G401 (cell line): ENCODE results near the gene FOXP1. TPM values are rescaled to one million over a fixed set of nuclear protein-coding genes. Genes with fewer than 3 reads are reported as not detected.

Experiments
- DNase-seq: peaks from one replicate; pipeline ENCODE4 v3.0.0-alpha.2; 2015; ENCODE audit warnings: low spot score
- in situ Hi-C: cut with HindIII; loops from 2 replicates; pipeline ENCODE4 v1.10.0; 2016; ENCODE audit warnings: low sequenced_read_pairs, mixed read lengths
- total RNA-seq: library from RNA; depleted of rRNA; stranded (reverse); fragments of >200 nt; shearing (Covaris generic); gene quantifications from 2 replicates; pipeline ENCODE4 v1.2.3, GENCODE V29; 2014

FOXP1 gene
- total RNA-seq, 1 experiment from 2014 or later: 9.7 TPM

- in situ Hi-C loops: no loop called here
These were observed 295.1 kb downstream of the FOXP1 start for GRCh38 chr3:71288269-71288930.

DNA sequence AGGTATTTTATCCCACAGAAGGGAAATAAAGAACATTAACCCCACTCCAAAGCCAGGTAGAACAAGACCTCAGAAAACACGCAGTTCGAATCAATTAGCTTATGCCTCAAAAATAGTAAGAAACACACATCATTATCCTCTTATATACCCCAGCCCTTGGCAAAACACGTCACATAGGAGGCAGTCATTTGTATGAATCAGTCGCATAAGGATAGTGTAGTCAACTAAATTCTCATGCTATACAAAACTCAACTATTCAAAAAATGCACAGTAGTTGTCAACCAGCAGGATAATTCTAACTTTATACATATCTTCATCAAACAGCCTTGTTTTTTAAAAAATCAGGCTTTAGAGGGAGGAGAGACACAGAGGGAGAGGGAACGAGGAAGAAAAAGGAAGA lies 298.4 kb downstream of the FOXP1 start:
- no peak for DNase-seq
- in situ Hi-C loops: no loop called here

More at GRCh38 chr3:71288269-71288930, 295.1 kb downstream of the FOXP1 start:
- no peak for DNase-seq

GRCh38 chr3:71282976-71283375 lies 300.6 kb downstream of the FOXP1 start:
- in situ Hi-C loops: no loop called here
- no peak for DNase-seq

- in situ Hi-C loops: no loop called here
- no peak for DNase-seq
These were observed 302.2 kb downstream of the FOXP1 start for GRCh38 chr3:71281280-71281679.

- no peak for DNase-seq
- in situ Hi-C loops: no loop called here
These were observed 306.2 kb downstream of the FOXP1 start for GRCh38 chr3:71277341-71277740.

DNA sequence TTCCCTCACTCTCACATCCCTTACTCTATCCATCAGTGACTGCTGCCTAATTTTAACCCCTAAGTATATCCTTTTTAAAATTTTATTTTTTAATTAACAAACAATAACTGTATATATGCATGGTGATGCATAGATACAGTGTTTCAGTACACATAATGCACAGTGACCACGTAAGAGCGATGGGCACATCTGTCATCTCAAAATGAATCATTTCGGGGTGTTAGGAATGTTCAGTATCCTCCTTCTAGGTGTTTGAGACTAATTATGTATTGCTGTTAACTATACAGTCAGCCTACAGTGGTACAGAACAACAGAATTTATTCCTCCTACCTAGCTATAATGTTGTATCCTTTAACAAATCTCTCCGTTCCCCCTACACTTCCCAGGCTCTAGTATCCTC lies 307.0 kb downstream of the FOXP1 start:
- in situ Hi-C loops: no loop called here
- no peak for DNase-seq

- no peak for DNase-seq
- in situ Hi-C loops: no loop called here
These were observed 310.1 kb downstream of the FOXP1 start for GRCh38 chr3:71273453-71273852.

GRCh38 chr3:71271596-71271995 lies 311.9 kb downstream of the FOXP1 start:
- no peak for DNase-seq
- in situ Hi-C loops: no loop called here

- DNase-seq: no peak
- in situ Hi-C loops: no loop called here
These were observed 313.6 kb downstream of the FOXP1 start for GRCh38 chr3:71269906-71270305.

DNA sequence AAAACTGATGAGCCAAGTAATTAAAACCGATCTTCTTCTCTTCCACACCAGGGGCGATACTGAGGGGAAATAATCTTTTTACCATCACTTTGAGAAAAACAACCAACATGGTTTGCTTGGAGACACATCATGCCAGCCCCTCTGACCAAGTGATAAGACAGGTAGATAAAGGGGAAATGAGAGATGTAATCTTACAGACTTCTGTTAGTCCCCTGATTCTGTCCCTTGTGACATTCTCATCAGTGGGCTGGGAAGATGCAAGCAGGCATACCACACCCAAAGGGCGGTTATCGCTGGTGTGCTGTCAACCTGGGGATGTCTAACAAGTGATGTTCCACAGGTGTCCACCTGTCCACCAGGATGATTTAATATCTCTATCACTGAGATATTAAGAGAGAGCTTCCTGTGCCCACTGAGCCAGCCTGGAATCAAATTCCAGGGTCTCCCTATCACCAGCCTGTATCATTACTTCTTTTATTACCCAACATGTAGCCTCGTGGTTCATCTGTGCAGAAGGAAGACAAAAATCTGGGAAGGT lies 315.0 kb downstream of the FOXP1 start:
- in situ Hi-C loops: no loop called here
- no peak for DNase-seq

DNA sequence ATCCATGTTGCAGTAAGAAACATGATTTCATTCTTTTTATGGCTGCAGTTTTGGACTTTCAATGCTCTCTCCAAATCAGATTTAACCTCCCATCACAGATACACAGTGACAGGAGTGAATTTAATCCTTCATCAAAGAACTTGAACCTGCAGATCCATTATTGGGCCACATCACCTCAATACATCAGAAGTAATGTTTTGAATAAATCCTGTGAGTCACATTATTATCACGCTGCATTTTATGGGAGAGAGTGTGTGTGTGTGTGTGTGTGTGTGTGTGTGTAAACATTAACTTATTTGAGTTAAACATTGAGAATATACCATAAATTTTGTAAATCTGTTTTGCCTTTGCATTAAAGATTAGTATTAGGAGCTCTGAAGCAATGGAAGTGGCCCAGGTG lies 316.7 kb downstream of the FOXP1 start:
- in situ Hi-C loops: no loop called here
- DNase-seq: no peak

DNA sequence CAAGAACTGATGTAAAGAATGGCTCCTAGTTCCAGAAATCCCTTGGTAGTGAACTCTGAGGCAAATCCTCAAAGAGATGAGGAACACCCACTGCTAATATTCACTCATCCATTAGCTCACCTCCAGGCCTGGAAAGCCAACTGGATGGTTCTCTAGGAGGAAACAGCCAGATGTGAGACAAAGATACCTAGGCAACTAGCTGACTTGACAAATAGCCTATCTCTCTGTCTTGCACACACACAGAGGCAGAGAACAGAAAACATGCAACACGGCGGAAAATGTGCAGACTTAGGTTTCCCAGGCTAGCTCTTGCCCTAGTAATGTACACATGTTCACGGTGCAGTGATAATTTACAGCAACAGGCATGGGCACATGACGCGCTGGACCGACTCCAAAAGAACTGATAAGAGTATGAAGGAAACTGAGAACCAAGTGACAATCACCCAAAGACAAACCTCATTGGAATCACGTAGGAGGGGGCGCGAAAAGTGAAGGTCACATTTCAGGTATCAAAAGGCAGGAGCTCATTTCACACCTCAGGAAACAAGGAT lies 318.1 kb downstream of the FOXP1 start:
- in situ Hi-C loops: no loop called here
- DNase-seq: no peak

DNA sequence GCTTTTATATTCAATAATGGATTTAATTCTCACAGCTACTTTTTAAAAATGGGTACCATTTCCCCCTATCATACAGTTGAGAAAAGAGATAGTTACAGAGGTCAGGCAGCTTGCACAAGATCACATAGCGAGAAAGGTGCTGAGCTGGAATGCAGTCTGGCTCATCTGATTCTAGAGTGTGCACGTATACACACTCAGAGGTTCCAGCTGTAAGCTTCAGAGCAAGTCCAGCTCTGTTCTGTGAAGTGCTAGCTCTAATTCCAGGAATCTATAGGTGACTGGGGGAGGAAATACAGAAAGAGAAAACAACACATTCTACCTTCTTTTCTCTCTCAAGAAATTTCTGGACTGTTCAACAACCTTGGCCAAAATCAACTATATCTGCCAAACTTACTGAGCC lies 318.7 kb downstream of the FOXP1 start:
- DNase-seq: no peak
- in situ Hi-C loops: no loop called here

DNA sequence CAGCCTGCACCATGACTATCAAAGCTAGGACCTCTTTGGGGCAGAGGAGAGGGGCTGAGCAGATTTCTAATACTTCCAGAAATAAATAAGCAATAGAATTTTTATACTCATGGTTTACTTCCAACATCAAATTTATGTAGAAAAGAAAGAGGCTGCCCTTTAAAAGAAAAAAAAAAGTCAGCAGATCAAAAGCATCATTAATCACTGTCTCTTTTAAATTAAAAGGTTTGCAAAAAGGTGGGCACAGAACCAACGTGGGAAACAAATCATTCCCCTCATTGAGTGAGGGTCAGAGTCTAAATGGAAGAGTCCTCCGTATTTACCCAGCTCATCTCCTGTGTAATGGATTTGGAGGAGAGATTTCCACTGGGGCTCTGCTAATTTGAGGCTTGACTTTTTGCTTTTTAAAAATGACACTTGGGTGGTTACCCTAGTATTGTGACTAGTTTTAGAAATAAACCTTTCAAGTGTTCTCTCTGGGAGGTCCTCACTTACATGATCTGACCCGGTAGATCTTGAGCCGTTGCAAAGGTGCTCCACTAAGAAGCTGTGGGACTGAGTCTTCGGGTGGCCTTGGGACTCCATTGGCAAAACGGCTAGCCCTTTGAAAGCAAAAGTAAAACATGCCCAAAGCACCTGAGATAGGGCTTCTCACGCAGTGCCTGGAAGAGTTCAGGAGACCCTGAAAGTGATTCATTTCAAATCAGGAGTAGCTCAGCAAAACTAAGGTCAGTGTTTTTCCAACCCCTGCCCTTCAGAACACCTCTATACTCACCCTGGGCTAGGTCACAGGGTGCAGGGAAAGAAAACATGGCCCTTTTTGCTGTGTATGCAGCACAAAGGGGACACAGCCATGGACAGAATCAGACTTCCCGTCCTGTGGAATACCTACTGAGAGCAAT lies 320.9 kb downstream of the FOXP1 start:
- no peak for DNase-seq
- in situ Hi-C loops: no loop called here

GRCh38 chr3:71260782-71261181 lies 322.7 kb downstream of the FOXP1 start:
- no peak for DNase-seq
- in situ Hi-C loops: no loop called here

GRCh38 chr3:71258526-71258925 lies 325.0 kb downstream of the FOXP1 start:
- no peak for DNase-seq
- in situ Hi-C loops: no loop called here

DNA sequence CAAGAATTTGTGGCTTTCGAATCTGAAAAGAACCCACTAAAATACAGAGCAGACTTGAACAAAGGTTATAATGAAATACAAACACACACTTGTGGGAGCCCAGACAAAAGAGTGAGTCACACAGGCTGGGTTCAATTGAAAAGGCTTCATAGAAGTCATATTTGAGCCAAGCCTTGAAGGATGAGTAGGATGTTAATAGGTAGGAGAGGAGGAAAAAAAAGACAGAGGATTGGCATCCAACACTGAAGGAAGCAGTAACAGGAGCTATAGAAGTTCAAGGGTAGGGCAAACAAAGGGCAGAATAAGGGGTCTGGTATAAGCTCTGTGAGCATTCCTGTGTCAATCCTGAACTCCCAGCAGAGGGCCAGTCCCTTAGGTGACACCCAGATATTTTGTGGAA lies 325.4 kb downstream of the FOXP1 start:
- in situ Hi-C loops: no loop called here
- DNase-seq: no peak

- in situ Hi-C loops: no loop called here
- no peak for DNase-seq
These were observed 328.0 kb downstream of the FOXP1 start for GRCh38 chr3:71255498-71255897.

GRCh38 chr3:71254281-71255057 lies 329.1 kb downstream of the FOXP1 start:
- no peak for DNase-seq
- in situ Hi-C loops: no loop called here
